ELR (cell line): Measurements from ENCODE around the gene AKNAD1.

Experiments
- DNase-seq: peaks from one replicate; pipeline ENCODE4 v3.0.0-alpha.2; 2015; ENCODE audit warnings: low read depth

Gene AKNAD1

DNA sequence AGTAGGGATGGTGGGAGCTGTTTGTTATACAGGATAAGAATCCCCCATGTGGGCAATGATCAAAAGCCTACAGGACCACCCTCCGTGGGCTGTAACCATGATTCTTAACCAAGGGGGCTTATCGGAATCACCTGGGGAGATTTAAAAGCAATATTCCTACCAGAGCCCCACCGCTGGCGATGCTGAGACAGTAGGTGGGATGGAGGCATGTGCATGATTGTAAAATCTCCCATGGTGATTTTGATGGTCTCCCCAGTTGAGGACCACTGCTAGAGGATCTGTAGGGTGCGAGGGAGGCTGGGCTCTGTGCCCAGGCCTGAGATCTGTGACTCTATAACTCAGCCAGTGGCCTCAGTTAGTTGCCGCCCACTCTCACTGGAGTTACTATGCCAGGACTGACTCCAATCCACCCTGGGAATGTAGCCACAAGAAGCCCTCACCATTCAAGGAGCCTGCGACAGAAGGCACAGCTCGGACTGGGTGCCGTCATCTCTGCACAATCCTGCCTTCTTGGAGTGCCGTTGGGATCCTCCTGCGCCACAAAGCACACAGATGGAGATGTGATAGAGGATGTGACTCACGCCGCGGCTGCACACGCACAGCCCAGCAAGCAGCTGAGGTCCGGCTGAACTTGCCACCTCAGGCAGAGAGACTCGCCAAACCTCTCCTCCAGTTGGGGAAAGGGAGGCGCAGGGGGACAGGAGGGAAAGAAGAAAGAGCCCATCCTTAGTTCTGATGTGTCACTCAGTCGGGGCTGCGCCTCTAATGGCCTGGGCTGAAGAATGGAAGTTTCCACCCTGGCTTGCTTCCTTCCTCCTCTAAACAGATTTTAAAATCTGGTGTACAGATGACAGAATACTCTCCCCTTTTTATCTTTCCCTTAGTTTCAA is 26.5 kb downstream of the AKNAD1 start:
- DNase-seq = peak; percentile 98

DNA sequence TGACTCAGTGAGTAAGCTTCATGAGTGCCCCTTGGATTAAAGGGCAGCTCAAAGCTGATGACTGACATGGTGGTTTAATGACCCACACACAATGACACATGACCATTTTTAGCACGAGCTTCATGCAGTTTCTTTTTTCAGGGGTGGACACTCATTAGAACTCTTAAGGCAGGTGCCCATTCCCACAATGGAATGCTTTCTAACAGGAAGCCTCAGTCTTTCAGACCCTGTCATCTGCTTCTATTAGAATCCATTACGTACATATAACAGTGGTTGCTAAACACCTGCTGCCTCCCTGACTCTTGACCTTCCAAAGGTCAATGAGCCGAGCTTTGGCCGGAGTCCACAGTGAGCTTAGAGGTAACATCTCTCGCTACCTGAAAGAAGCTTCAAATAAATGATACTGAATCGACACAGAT is 27.4 kb downstream of the AKNAD1 start:
- DNase-seq = peak; percentile 80

DNA sequence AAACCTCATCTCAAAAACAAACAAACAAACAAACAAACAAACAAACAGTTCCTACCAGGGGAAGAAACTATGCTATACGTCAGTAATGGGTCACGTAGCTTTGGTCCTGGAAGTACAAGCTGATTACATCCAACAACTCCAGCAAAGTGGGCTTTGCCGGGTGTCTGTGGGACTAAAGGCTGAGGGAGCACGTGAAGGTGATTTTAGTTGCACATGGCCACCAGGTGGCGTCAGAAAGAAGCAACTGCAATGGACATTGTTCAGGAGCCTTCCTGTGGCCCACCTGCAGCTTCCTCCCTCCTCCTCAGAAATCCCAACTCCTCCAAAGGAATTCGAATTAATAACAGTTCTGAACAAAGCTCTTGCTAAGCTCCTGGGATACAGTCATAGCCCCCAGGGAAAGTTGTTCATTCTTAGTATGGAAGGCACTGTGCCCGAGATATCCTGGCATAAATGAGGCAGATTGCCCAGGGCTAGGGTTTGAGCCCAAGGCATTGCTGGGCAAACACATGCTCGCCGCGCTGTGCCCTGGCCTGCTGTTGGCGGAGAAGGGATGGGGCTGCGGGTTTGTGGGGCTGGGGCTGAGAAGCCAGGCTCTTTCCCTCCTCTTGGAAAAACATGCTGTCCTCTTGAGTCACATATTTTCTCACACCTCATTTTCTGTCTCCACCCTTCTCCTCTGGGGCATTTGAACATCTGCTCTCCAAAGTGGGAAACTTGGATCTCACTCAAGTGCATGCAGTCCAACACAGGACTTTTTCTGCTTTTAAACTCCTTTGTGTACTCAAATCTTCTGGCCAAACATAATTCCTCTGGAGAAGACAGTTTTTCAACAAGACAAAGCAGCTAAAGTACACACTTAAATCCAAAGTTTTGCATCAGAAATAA is 28.6 kb downstream of the AKNAD1 start:
- DNase-seq = peak; percentile 90

- no peak for DNase-seq
Measured at GRCh38 chr1:108826081-108826635, 30.7 kb downstream of the AKNAD1 start.

GRCh38 chr1:108824051-108824450 is 32.8 kb downstream of the AKNAD1 start:
- no peak for DNase-seq

GRCh38 chr1:108823632-108824031 is 33.3 kb downstream of the AKNAD1 start:
- no peak for DNase-seq

DNA sequence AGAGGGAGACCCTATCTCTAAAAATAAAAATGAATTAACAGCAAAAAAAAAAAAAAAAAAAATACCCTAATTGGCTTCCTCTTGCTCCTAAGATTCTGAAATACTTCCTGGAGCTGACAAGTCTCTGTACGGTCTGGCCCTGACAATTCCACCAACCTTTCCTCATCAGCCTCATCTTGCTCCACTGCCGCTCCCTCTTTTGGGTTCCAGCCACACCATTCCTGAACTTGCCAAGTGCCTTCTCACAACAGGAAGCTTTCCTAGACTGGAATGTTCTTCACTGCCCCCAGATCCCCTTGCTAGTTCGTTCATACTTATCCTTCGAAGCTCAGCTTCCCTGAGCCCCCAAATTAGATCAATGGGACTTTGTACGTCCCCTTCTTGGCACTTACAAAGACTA is 37.0 kb downstream of the AKNAD1 start:
- DNase-seq = no peak

DNA sequence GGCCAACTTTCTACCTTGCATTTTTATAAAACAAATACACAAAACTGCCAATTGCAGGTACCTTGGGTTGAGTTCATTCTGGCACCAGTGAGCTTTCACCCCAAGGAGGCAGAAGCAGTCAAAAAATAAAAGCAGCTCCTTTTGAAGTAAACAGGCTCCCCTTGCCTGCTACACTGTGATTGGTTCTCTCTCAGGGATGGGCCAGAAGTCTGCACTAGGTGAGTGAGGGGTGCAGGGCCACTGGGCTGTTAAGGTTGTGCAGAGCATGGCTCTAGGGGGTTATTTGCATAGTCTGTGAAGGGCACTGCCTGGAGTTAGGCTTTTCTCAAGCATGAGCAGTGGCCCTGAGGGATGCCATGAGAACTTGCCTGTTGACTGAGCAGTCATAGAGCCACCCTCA is 39.1 kb downstream of the AKNAD1 start:
- DNase-seq = no peak

DNA sequence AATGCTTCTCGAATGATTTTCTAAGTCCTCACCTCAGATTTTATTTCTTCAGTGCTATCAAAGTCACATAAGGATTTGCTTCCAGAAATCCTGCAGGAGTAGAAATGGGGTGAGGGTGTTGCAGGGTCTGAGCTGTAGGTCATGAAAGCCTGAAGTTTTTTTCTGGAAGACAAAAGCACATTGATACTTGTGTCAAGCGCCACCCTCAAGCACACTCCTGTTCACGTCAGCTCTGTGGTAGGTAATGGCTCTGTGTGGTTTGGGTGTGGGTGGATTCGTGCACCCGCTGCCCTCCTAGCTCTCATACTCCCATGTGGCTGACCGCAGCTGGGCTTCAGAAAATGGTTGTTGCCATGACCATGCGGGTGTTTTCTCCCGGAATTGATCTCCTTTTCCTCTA is 39.9 kb downstream of the AKNAD1 start:
- peak; percentile 65 for DNase-seq

- DNase-seq = peak; percentile 94
Measured at GRCh38 chr1:108816049-108816893, 40.6 kb downstream of the AKNAD1 start.

GRCh38 chr1:108815566-108815965 is 41.3 kb downstream of the AKNAD1 start:
- DNase-seq = peak; percentile 16

DNA sequence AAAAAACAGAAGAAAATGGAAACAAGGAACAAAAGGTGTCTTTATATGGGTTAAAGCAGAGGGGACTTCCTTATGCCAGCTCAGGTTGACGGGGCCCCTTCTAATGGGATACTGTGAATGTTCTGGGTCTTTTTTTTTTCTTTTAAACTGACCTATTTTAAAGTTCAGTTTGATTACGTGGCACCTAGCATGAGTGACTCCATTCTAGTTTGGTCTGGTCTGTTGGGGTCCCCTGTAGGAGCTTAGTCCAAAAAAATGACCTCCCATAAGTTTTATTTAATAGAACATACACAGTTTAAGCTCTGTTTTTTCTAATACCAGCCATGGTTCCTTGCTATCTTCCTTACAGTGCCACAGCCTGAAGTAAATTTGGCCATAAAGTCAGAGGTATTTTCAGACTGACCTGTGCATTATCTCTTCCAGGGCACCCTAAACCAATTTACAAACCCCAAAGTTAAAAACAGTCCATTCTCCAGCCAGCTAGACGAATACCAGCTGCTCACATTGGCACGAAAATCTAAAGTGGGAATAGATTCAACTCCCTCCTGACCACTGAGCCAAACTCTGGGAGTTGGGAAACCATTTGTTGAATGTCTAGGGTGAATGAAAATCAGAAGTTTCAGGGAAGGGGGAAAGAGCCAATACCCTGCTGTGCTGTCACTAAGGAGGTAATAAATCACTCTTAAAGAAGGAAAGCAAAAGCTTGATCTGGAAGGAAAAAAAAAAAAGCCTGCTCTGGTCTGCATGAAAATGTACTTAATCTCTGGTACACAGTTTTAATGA is 42.4 kb downstream of the AKNAD1 start:
- DNase-seq = no peak

DNA sequence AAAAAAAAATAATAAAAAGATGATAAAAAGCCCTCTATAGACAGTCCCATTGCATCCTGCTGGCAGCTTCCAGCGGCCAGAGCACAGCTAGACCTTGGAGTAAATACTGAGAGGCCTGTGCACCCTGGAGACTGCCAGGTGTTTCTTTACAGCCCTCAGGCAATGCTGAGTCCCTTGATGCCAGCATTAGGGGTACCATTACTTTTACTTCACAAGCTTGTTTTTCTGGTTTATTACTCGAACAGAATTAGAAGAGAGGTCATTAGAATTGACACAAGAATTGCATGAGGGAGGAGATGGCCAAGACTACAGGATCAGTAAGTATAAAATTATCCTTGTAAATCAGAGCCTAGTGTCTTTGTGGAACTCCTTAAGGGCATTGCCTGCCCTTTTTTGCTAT is 43.6 kb downstream of the AKNAD1 start:
- no peak for DNase-seq

DNA sequence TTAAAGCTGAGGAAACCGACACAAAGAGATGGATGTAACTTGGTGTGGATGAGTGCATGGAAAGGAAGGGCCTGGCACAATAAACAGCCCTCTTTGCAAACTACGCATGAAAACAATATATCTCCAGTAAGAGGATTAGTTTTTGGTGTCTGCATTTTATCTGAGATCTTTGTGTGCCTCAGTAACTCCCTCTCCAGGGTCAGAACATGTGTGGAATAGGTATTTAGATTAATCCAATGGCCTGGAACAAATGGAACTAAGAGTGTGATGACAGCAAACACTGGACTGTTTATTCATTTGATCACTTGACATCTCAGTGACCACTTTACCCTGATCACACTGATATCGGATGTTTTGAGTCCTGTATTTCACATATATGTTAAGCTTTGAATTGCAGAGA is 45.3 kb downstream of the AKNAD1 start:
- DNase-seq = no peak

DNA sequence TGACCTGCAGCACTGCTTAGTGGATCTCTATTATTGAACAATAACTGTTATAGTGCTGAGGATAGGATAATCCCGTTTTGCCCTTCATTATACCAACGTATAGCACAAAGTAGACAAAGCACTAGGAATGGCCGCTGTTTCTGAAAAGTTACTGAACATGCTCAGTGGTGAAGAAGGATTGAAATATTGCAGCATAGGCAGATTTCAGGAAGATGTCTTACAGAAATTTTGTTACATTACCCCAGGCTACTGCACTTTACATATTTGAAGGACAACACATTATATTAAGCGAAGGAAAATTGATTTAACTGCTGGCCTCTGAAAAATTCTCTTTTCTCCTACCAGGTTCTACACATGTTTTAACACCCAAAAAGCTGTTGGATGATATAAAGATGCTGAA is 48.5 kb downstream of the AKNAD1 start:
- DNase-seq = no peak

DNA sequence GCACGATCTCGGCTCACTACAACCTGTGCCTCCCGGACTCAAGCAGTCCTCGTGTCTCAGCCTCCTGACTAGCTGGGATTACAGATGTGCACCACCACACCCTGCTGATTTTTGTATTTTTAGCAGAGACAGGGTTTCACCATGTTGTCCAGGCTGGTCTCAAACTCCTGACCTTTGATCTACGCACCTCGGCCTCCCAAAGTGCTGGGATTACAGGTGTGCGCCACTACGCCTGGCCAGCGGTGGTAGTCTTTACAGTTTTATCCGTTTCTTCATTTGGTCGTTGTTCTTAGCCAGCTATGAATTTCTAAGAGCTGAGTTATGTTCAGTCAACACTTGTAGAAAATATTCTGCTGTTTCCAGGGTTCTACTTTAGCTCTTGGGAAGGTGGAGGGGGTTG is 53.3 kb downstream of the AKNAD1 start:
- no peak for DNase-seq

DNA sequence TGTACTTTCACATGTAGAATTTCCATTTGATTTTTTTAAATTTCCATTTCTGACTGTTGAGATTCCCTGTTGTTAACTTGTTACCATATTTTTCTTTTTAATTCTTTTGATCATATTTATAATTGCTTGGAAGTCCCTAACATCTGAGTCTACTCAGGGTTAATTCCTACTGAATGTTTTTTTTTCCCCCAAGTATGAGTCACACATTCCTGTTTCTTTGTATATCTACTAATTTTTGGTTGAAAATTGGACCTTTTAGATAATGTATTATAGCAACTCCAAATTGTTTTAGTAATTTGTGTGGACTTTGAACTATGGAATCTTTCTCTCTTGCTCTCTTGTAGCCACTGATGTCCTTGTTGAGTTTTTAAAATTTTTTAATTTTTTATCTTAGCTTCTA is 55.8 kb downstream of the AKNAD1 start:
- peak; percentile 54 for DNase-seq

GRCh38 chr1:108799001-108799400 is 57.9 kb downstream of the AKNAD1 start:
- no peak for DNase-seq

DNA sequence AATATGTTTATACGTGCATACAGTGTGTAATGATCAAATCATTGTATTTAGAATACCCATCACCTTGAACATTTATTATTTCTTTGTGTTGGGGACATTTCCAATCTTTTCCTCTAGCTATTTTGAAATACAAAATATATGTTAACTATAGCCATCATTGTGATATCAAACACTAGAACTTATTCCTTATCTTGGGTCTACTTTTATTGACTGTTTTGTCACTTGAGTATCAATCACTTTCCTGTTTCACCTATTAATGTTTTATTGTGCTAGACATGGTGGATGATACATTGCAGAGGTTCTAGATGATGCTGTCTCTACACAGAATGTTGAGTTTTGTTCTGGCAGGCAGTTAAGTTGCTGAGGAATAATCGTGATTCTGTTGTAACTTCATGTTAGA is 64.5 kb downstream of the AKNAD1 start:
- DNase-seq = no peak

GRCh38 chr1:108791790-108792189 is 65.1 kb downstream of the AKNAD1 start:
- DNase-seq = no peak

- DNase-seq = no peak
Measured at GRCh38 chr1:108785880-108786279, 71.0 kb downstream of the AKNAD1 start.
